MM.1S (cell line): ENCODE measurements around the gene SCO2.
A peak's percentile ranks its signal among the peaks of the same experiment; 100 is the strongest.

Source experiments
- DNase-seq: peaks from one replicate; pipeline ENCODE4 v3.0.0-alpha.2; 2015
- H2AFZ ChIP-seq: fragments of 300-600 bp; sonication (generic); 2 replicates; pipeline ENCODE4 v1.6.0; 2016; ENCODE audit warnings: antibody characterized with exemption, low read length
- H3F3A ChIP-seq: fragments of 300-600 bp; sonication (generic); 2 replicates; pipeline ENCODE4 v1.6.1; 2016; ENCODE audit warnings: mild to moderate bottlenecking, antibody characterized with exemption, low read length, moderate library complexity, mixed read lengths; ENCODE audit not compliant: insufficient read depth
- H3K27ac ChIP-seq: fragments of 300-600 bp; sonication (generic); 2 replicates; pipeline ENCODE4 v1.5.1; 2016; ENCODE audit warnings: mild to moderate bottlenecking, low read length
- H3K27me3 ChIP-seq: fragments of 300-600 bp; sonication (generic); replicated peaks from 2 replicates; pipeline ENCODE4 v1.6.0; 2016; ENCODE audit warnings: low read length; ENCODE audit not compliant: insufficient read depth
- H3K36me3 ChIP-seq: fragments of 300-600 bp; sonication (generic); replicated peaks from 2 replicates; pipeline ENCODE4 v1.6.1; 2016; ENCODE audit warnings: mild to moderate bottlenecking, low read length, mixed read lengths; ENCODE audit not compliant: insufficient read depth
- H3K4me1 ChIP-seq: fragments of 300-600 bp; sonication (generic); 2 replicates; pipeline ENCODE4 v1.6.1; 2016; ENCODE audit warnings: low read length, mixed read lengths
- H3K4me2 ChIP-seq: fragments of 300-600 bp; sonication (generic); 2 replicates; pipeline ENCODE4 v1.6.0; 2016; ENCODE audit warnings: low read depth, low read length
- H3K4me3 ChIP-seq: fragments of 300-600 bp; sonication (generic); 2 replicates; pipeline ENCODE4 v1.5.1; 2016; ENCODE audit warnings: low read length, mixed read lengths
- H3K79me2 ChIP-seq: fragments of 300-600 bp; sonication (generic); 2 replicates; pipeline ENCODE4 v1.6.1; 2016; ENCODE audit warnings: mixed run types, low read length, mixed read lengths
- H3K9ac ChIP-seq: fragments of 300-600 bp; sonication (generic); 2 replicates; pipeline ENCODE4 v1.6.1; 2016; ENCODE audit warnings: low read length, mixed read lengths
- H3K9me2 ChIP-seq: fragments of 300-600 bp; sonication (generic); replicated peaks from 2 replicates; pipeline ENCODE4 v1.6.1; 2016; ENCODE audit warnings: mild to moderate bottlenecking, low read length, mixed read lengths; ENCODE audit not compliant: insufficient read depth
- H3K9me3 ChIP-seq: fragments of 300-600 bp; sonication (generic); replicated peaks from 2 replicates; pipeline ENCODE4 v1.6.1; 2016; ENCODE audit warnings: mild to moderate bottlenecking, low read length, mixed read lengths; ENCODE audit not compliant: insufficient read depth
- H4K20me1 ChIP-seq: fragments of 300-600 bp; sonication (generic); 2 replicates; pipeline ENCODE4 v1.6.1; 2016; ENCODE audit warnings: mild to moderate bottlenecking, low read length, moderate library complexity, mixed read lengths; ENCODE audit not compliant: insufficient read depth
- CTCF ChIP-seq: fragments of 300-600 bp; sonication (generic); IDR thresholded peaks from 2 replicates; pipeline ENCODE4 v1.5.1; 2016; ENCODE audit warnings: antibody characterized with exemption, low read length, mixed read lengths
- EZH2 ChIP-seq: fragments of 300-600 bp; sonication (generic); optimal IDR thresholded peaks from 2 replicates; pipeline ENCODE3; 2017; ENCODE audit warnings: low read depth, mild to moderate bottlenecking, antibody characterized with exemption, low read length, mixed read lengths
- EZH2phosphoT487 ChIP-seq: fragments of 300-600 bp; sonication (generic); IDR thresholded peaks from 2 replicates; pipeline ENCODE4 v1.6.1; 2018; ENCODE audit warnings: antibody characterized with exemption, low read length

The SCO2 gene

GRCh38 chr22:50524676-50525103 lies 708 bp downstream of the SCO2 start:
- Histone ChIP-seq H3K4me2 (peak overlapping the region; percentile 90), H3K27ac (peak overlapping the region; percentile 87), H3K4me3 (peak overlapping the region; percentile 88), H2AFZ (peak overlapping the region; percentile 54; the same call in 1 of the 2 replicates), H3K9ac (peak overlapping the region; percentile 92), H3K36me3 (no peaks in the 10 kb centered on the region), H4K20me1 (no peaks in the 10 kb centered on the region), H3K9me3 (no peaks in the 10 kb centered on the region), H3K9me2 (no peaks in the 10 kb centered on the region), H3K4me1 (peaks cover 18% of the 10 kb centered on the region), H3F3A (peaks cover 26% of the 10 kb centered on the region), H3K79me2 (peaks cover 39% of the 10 kb centered on the region), H3K27me3 (no peaks in the 10 kb centered on the region)
- peak; percentile 27 for DNase-seq
- TF ChIP-seq EZH2: no peak
- no peak for TF ChIP-seq EZH2phosphoT487
- no peak for TF ChIP-seq CTCF

- Histone ChIP-seq H3K4me3 (peak overlapping the region; percentile 88), H3K27me3 (no peaks in the 10 kb centered on the region), H3K4me2 (peak overlapping the region; percentile 90), H3K27ac (peak overlapping the region; percentile 87; the same call in 1 of the 2 replicates), H3K79me2 (peaks cover 39% of the 10 kb centered on the region), H3K9ac (peak overlapping the region; percentile 92), H3K36me3 (no peaks in the 10 kb centered on the region), H2AFZ (no peak overlapping the region), H3F3A (peaks cover 26% of the 10 kb centered on the region), H3K9me3 (no peaks in the 10 kb centered on the region), H3K9me2 (no peaks in the 10 kb centered on the region), H4K20me1 (no peaks in the 10 kb centered on the region), H3K4me1 (peaks cover 18% of the 10 kb centered on the region)
- TF ChIP-seq EZH2phosphoT487 (no peak), EZH2 (no peak), CTCF (no peak)
- peak; percentile 36 for DNase-seq
Observed at GRCh38 chr22:50523806-50524675, 1.4 kb downstream of the SCO2 start.

GRCh38 chr22:50523458-50523805 lies 2.0 kb downstream of the SCO2 start:
- peak overlapping the region; percentile 90; the same call in 1 of the 2 replicates for H3K4me2 ChIP-seq

More at GRCh38 chr22:50523458-50523805, 2.0 kb downstream of the SCO2 start:
- Histone ChIP-seq H4K20me1 (no peaks in the 10 kb centered on the region), H3K9me3 (no peaks in the 10 kb centered on the region), H3F3A (peaks cover 23% of the 10 kb centered on the region), H3K27me3 (no peaks in the 10 kb centered on the region), H3K4me1 (peaks cover 18% of the 10 kb centered on the region), H3K4me3 (no peak overlapping the region), H3K36me3 (no peaks in the 10 kb centered on the region), H3K79me2 (peaks cover 41% of the 10 kb centered on the region), H3K27ac (no peak overlapping the region), H2AFZ (no peak overlapping the region), H3K9me2 (no peaks in the 10 kb centered on the region), H3K9ac (no peak overlapping the region)
- no peak for DNase-seq
- TF ChIP-seq CTCF (no peak), EZH2phosphoT487 (no peak), EZH2 (no peak)
